EL (cell line): Measurements from ENCODE around the gene RNF114.
"Not testable (repeated sequence)": the region's sequence is repeated elsewhere in the genome, so short reads cannot be mapped to it uniquely, and the experiment has no call there.

ENCODE experiments used
- DNase-seq: peaks from one replicate; pipeline ENCODE4 v3.0.0-alpha.2; 2016

RNF114 gene, protein sequence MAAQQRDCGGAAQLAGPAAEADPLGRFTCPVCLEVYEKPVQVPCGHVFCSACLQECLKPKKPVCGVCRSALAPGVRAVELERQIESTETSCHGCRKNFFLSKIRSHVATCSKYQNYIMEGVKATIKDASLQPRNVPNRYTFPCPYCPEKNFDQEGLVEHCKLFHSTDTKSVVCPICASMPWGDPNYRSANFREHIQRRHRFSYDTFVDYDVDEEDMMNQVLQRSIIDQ

DNA sequence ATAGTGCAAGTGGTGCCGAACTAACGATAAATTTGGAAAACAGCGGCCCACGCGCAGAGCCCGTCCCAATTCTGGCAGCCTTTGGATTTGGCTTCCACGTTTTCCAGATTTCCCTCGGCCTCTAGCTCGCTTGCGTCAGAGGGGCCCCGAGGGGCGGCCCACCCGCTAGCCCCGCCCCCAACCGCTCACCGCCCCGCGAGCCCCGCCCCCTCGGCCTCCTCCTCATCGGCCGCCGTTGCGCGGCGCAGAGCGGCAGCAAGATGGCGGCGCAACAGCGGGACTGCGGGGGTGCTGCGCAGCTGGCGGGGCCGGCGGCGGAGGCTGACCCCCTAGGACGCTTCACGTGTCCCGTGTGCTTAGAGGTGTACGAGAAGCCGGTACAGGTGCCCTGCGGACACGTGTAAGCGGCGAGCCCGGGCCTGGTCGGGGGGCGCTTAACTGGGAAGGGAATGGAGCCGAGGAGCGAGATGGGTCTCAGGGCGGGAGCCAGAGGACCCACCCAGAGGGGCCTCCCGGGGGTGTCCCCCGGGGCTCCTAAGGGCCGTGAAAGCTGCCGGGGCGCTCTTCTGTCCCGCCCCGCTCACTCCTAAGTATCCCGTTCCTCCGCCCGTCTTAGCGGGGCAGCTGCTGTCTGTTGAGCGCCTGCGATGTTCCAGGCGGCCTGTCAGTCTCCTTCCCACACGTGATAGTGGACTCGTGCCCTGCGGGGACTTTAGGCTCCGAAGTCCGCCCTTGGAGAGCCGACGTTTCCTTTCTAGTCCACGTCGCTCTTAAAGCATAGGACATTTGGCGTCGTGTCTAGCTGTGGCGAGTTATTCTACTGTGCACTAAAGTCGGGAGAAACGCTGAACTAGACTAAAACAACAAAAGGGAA lies at the start of gene RNF114:
RNF114 (plus strand) TSS at position 245 of the 874 bp plus-strand sequence; CDS start at position 261, 16 bp downstream.
- DNase-seq: peak; percentile 90

DNA sequence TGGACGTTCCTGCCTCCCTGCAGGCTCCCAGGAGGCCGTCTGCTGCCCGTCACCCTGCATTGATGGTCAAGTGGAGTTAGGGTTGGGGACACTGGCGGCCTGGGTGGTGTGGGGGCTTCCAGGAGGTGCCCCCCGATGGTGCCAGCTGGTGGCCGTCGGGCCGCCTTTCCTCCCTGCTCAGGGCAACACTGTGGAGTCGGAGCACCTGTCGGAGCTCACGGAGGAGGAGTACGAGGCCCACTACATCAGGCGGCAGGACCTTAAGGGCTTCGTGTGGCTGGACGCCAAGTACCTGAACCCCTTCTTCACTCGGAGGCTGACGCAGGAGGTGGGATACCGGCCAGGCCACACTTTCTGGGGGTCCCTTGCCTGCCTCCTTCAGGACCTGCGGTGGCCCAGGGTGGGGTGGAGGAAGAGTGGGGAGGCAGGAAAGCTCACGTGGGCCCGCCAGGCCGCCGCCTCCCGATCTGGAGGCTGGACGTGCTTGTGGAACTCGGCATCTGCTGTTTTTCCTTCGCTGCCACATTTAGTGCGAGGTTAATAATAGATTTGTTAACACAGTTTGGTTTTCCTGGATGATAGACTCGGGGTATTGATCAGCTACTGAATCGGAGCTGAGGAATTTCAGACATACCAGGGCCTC lies 49.5 kb upstream of the RNF114 start:
- no peak for DNase-seq

DNA sequence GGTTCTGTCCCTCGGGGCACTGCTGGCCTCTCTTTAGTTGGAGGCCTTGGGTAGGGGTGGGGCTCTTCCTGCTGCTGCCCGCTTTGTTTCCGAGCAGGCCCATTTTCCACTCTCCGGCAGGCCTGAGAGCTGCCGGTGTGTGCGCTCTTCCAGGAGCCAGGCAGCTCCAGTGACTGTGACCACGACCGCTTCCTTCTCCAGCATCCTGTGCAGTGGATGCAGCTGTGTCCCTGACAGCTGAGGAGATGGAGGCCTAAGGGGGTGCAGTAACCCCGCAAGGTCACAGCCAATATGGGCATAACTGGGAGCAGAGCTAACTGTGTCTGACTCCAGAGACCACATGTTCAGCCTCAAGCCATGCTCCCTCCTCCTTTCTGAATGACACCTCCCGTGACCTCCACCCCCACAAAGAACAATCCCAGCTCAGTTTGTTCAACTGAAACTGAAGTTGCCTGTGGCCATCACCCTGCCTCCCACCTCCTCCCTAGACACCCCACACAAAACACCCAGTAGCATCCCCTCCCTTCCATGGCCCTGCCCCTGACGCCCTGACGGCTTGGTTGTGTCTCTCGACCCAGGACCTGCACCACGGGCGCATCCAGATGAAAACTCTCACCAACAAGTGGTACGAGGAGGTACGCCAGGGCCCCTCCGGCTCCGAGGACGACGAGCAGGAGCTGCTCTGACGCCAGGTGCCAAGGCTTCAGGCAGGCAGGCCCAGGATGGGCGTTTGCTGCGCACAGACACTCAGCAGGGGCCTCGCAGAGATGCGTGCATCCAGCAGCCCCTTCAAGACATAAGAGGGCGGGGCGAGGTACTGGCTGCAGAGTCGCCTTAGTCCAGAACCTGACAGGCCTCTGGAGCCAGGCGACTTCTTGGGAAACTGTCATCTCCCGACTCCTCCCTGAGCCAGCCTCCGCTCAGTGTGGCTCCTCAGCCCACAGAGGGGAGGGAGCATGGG lies 48.7 kb upstream of the RNF114 start:
- peak; percentile 56 for DNase-seq

DNA sequence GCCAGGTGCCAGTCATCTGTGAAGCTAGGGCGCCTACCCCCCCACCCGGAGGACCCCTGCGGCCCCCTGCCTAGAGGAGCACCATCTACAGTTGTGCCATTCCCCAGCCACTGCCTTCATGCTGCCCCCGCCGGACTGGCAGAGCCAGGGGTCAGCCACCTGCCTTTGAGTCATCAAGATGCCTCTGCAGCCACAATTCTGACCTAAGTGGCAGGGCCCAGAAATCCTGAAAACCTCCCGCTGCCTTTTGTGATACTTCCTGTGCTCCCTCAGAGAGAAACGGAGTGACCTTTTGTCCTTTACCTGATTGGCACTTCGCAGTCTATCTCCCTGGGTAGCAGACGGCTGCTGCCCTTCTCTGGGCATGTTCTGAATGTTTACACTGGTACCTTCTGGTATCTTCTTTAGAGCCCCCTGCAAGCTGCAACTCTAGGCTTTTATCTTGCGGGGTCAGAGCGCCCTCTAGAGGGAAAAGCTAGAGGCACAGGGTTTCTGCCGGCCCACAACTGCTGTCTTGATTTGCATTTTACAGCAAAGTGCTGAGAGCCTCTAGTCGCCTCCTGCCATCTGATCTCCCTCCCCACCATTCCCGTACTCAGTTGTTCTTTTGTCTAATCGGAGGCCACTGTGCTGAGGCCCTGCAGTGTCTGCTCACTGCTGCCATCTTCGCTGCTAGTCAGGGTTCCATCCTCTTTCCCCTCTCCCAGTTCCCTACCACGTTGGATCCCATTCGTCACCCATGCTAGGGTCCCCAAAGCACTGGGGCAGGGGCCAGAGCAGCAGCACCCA lies 47.8 kb upstream of the RNF114 start:
- DNase-seq: peak; percentile 63

DNA sequence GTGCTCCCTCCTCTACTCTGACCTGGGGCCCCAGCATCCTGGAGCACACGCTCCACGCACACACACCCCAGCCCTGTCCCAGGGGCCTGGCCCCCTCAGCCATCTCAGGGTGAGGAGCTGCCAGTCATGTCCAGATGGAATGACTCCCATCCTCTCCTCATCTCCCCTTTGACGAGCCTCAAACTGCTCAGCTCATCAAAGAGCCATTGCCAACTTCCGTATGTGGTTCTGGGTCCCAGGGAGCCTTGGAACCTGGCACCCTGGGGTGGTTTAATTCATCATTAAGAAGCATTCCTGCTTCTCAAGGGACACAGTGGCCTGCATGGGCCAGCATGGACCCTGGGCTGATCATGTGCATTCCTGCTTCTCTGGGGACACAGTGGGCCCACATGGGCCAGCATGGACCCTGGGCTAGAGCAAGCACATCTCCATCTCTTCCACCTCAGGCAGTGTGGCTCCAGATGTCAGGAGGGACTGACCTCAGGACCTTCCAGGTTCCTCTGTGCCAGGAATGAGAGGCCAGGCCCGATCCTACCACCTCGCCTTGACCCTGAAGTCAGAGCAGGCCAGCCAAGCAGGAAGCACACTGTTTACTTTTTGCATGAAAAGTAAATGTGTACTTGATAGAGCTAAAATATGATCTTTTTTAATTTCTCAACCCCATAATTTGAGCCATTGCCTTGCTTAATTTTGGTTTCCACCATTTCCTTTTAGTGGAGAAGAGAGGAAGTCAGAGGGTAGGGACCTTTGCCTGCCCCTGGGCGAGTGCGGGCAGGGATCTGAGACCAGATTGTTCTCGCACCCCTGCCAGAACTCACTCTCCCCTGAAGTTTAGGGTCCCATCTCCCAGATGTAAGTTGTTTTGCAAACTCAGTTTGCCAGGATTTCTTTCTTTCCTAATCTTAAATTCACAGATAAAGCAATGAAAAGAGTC lies 46.9 kb upstream of the RNF114 start:
- DNase-seq: no peak

DNA sequence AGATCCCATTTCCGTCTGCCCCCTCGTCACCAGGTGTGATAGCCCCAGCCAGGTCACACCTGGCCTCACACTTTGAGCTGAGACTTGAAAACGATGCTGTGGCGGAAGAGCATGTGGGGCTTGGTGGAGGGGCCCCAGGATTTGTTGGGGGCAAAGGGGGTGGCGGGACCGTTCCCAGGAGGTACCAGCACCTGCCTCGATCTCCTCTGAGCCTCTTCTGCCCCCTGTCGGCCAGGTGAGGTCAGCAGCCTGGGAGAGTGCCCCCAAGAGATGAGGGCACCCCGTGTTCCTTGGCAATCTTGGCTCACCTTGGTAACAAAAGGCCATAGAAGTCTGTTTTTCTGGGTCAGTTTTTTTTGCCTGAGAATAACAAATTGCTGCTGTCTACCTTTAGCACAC lies 46.3 kb upstream of the RNF114 start:
- DNase-seq: no peak

DNA sequence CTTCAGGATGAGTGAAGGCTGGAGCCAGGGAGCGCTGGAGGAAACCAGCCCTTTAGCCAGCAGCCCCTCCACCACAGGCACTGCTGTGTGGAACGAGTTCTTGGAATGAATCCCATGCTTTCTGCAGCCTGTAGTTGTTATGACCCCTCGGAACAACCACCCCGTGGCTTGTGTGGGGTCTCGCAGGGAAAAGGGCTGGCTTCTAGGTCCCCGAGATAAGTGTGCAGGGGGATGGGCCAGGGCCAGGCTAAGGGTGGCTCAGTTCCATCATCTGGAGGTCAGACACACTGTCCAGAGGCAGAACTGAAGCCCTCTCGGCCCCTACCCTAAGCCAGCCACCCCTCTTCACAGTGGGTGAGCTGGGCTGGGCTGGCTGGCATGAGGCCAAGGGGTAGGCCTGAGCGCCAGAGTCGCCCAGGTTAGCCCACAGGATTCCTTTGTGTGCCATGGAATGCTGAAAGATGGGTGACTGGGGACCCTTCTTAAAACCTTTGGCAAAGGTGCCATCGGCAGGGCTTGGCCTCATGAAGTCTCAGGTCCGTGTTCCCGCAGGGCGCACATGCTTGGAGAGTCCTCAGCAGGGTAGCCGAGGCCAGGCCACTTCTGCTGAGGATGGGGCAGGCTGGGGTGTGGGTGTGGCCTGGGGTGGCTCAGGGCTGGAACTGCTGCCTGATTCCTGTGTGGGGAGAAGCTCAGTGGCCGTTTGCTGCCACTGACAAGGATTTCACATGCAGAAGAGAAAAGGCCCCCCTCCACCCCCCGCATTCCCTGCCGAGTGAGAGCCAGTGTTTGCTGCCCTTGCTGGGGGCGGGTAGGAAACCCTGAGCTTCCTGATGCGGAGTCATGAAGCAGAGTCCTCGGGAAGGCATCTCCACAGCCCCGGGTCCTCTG lies 45.5 kb upstream of the RNF114 start:
- DNase-seq: no peak

DNA sequence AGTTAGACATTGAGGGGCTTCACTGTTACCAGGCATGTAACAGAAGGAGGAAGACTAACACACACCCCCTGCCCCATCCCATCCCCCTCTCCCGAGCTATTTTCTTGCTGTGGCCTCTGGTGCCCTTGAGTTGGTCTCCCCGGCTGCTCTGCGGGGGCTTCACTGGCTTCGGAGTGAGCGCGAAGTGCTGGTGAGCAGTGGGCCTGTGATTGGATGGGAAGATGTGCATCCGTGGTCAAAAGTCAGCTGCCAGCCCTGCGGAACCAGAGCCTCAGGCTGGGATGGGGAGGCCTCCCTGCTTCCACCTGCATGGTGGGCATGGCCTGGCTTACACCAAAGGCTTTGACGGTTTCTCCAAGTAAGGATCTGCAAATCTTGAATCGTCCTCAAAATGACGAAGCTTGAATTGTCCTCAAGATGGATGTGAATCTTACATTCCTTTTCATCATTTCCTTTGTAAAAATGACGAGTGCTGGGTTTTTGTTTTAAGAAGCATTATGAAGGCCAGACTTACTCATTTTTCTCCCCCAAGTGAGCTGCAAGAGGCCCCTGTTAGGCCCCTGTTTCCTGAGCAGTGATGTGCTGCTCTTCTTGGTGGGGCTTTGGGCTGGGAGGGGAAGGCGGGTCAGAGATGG lies 44.6 kb upstream of the RNF114 start:
- DNase-seq: no peak

DNA sequence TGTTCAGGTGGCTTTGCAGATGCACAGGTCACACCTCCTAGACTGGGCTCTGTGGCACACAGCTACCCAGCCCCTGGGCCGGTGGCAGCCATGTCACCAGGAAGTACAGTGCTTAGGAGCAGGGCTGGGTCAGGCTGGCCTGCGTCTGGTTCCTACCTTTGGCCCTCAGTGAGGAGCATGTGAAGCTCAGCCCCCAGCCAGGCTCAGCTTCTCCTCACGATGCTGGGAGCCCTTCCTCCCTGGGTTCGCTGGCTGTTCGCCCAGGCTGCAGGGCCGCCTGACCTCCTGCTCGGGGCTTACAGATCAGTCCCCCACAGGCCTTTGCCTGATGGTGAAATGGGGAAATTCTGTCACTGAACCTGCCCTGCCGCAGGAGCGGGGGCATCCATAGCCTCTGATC lies 43.9 kb upstream of the RNF114 start:
- DNase-seq: no peak

DNA sequence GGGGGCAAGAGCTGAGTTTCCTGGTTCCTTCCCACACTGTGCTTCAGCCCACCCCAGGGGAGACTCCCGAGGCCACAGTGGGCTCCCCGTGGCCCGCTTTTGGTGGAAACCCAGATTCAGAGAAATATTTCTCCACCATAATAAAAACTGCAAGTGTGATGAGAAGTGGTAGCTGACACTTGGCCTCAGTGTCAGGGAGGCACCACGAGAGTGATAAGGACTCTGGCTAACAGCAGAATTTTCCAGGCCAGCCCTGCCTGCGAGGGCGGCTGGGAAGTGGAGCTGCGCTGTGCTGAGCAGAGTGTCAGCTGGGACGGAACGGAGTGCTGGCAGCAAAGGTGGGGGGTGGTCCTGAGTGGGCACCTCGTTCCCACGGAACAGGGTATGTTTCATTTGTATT lies 43.4 kb upstream of the RNF114 start:
- DNase-seq: no peak

DNA sequence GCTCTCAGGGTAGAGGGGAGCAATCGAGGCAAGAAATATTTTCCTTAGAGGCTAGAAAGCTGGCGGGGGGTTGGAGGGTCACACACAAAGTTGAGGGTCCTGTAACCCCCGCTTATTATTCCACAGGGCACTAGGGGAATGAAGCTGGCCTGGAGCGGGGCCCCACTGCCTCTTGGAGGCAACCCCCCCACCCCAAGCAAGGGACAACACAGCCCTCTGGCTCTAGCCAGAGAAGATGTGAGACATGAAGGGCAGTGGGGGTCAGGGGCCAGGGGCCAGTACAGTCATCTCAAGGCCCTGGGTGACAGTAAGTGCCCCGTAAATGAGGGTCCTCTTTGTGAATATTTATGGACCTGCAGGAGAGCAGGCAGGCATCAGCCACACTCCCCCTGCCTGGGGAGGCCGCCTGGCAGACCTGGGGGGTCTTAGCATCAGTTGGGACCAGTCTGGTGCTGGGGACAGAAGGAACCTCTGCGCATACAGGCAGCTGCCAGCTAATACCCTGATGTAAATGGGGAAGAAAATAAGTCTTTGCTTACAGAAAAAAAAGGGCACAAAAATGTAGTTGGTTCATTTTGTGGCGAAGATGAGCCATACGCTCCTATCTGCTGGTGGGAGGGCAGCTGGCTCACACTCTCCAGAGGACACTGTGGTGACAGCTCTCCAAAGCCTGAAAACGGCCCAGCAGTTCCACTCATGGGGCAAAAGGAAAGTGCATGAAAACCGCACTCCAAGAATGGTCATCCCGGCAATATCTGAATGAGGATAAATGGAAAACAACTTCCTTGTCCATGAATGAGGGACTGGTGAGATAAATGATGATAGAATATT lies 42.7 kb upstream of the RNF114 start:
- DNase-seq: no peak

DNA sequence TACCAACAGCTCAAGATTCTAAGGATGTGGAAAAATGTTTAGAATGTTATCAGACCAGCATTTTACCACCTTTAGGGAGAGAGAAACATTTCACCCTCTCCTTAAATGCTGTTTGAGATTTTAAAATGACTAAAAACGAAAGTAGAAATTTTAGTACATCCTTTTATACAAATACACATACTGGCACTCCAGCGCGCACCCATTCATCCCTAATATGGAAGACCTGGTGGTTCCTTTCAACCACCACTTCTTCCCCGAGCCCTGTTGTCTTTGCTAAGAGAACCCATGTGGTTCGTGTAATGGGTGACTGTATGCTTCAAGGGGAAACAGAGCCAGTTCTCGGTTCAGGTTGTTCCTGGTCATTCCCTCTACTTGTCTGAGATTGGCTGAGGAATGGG lies 42.1 kb upstream of the RNF114 start:
- DNase-seq: no peak

DNA sequence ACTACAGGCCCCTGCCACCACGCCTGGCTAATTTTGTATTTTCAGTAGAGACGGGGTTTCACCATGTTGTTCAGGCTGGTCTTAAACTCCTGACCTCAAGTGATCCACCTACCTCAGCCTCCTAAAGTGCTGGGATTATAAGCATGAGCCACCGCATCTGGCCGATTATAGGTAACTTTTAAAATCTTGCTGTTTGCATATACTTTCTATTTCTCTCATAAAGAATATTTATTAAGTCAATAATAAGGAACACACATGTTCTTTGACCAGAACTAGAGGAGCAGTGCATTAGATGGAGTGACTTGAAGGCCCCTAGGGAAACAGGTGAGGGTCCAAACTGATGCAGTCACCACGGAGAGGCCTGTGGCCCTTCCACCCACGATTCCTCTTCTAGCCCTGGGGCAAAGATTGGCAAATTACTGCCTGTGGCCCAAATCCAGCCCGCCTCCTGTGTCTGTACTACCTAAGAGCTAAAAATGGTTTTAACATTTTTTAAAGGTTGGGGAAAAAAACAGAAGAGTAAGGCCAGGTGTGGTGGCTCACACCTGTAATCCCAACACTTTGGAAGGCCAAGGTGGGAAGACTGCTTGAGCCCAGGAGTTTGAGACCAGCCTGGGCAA lies 40.6 kb upstream of the RNF114 start:
- not testable (repeated sequence) for DNase-seq

DNA sequence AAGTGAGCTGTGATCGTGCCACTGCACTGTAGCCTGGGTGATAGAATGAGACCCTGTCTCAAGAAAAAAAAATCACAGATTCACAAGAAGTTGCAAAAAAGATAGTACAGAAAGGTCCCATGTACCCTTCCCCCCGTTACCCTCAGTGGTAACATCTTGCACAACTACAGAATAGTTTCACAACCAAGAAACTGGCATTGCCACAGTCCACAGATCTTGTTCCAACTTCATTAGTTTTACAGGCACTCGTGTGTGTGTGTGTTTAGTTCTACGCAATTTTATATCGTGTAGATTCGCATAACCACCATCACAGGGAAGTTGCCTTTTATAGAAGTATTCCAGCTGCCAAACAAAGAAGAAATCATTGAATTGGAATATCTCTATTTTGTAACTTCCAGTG lies 40.0 kb upstream of the RNF114 start:
- DNase-seq: no peak

DNA sequence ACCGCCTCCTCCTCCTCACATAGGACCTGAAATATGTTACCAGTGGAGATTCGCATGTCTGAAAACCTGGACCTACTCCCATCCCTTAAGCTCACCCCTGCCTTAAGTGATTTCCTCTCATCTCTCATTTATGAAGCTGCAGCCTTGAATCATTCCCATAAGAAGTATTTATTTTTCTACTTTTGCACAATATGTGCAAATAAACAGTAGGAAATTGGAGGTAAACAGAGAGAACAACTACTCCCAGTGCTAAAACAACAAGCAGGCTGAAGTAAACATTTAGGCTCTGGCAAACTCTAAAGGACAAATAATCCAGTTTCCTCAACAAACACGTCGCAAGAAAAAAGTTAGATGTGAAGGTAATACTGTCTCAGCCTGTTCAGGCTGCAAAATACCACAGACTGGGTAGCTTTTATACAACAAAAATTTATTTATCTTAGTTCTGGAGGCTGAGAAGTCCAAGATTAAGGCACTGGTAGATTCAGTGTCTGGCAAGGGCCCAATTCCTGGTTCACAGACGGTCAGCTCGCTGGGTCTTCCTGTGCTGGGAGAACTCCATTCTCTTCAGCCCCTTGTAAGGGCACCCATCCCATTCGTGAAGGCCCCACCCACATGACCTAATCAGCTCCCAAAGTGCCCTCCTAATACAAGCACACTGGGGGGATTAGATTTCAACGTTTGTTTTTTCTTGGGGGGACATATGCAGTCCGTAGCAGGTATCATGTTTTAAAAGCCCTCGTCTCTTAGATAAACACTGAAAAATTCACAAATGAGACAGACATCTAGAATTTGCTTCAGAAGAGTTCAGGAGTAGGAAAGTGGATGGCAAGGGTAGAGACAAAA lies 36.4 kb upstream of the RNF114 start:
- DNase-seq: no peak

DNA sequence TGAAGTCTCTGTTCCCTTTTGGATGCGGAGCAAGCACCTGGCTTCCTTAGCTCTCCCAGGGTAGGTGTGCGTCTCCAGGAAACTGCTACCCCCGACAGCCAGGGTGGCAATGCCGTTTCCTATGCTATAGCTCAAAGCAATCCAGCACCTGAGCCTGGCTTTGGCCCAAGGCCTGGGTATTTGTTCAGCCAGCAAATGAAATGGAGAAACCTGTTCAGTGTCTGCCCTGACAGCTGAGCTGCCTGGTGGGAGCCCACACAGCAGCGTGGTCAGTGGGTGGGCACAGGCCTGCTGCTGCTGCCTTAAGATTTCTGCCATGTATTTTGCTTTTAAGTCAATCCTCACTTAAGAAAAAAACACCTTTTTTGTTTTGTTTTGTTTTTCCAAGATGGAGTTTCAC lies 34.6 kb upstream of the RNF114 start:
- no peak for DNase-seq
